Common myeloid progenitor, CD34-positive (primary cell): ENCODE measurements around the gene ERAP2.

Experiments
- CTCF ChIA-PET: fragments of 350-600 bp; sonication (Branson Sonifier 250); formaldehyde crosslinking; loops from one replicate; lab custom pipeline; 2021; ENCODE audit warnings: antibody characterized with exemption; lab: Charles Lee
- POLR2A ChIA-PET: fragments of 350-600 bp; sonication (Branson Sonifier 250); formaldehyde crosslinking; loops from one replicate; lab custom pipeline; 2021; ENCODE audit warnings: antibody characterized with exemption; lab: Charles Lee
- DNase-seq, 3 donors: peaks; one replicate each; pipeline versions ENCODE4 v3.0.0 to v3.0.0-alpha.2; 2013
- H3K27ac ChIP-seq, 2 experiments: 1 replicate in 1 of 2; 2 replicates in 1 of 2; pipeline ENCODE4 v1.7.0; 2013; ENCODE audit warnings: inconsistent platforms in 2 of 2, low read length in 2 of 2, mild to moderate bottlenecking in 2 of 2, low read depth in 1 of 2, moderate library complexity in 1 of 2; ENCODE audit not compliant: severe bottlenecking in 2 of 2, insufficient read depth in 1 of 2, poor library complexity in 1 of 2
- H3K27me3 ChIP-seq, 5 experiments: replicated peaks in 2 of 5; 1 replicate in 3 of 5; 2 replicates in 2 of 5; pipeline versions ENCODE4 v1.6.1 to v1.7.0; 2013; ENCODE audit warnings: low read length in 4 of 5, mild to moderate bottlenecking in 2 of 5, moderate library complexity in 2 of 5, inconsistent platforms in 1 of 5; ENCODE audit not compliant: insufficient read depth in 5 of 5, control insufficient read depth in 4 of 5
- H3K36me3 ChIP-seq, 4 experiments: 1 replicate in 2 of 4; 2 replicates in 2 of 4; pipeline versions ENCODE4 v1.6.1 to v1.7.0; 2013; ENCODE audit warnings: low read length in 3 of 4, control low read depth in 1 of 4, mild to moderate bottlenecking in 1 of 4; ENCODE audit not compliant: control insufficient read depth in 4 of 4, insufficient read depth in 4 of 4
- H3K4me1 ChIP-seq, 4 experiments: 1 replicate in 3 of 4; 2 replicates in 1 of 4; pipeline versions ENCODE4 v1.6.1 to v1.7.1; 2013; ENCODE audit warnings: low read length in 3 of 4, mild to moderate bottlenecking in 3 of 4, control low read depth in 1 of 4, inconsistent platforms in 1 of 4, moderate library complexity in 1 of 4; ENCODE audit not compliant: control insufficient read depth in 4 of 4, insufficient read depth in 4 of 4; ENCODE audit errors: control extremely low read depth in 1 of 4
- H3K4me3 ChIP-seq, 7 experiments: 1 replicate in 4 of 7; 2 replicates in 3 of 7; pipeline versions ENCODE4 v1.5.1 to v1.7.0; 2013; ENCODE audit warnings: mild to moderate bottlenecking in 7 of 7, low read length in 6 of 7, moderate library complexity in 6 of 7, inconsistent platforms in 2 of 7, low read depth in 2 of 7, control low read depth in 1 of 7; ENCODE audit not compliant: insufficient read depth in 4 of 7, control insufficient read depth in 1 of 7; ENCODE audit errors: extremely low read depth in 1 of 7
- H3K9me3 ChIP-seq, 5 experiments: 1 replicate in 4 of 5; 2 replicates in 1 of 5; pipeline versions ENCODE4 v1.6.1 to v1.7.1; 2013; ENCODE audit warnings: low read length in 4 of 5, mild to moderate bottlenecking in 2 of 5, inconsistent platforms in 1 of 5, low read depth in 1 of 5, moderate library complexity in 1 of 5; ENCODE audit not compliant: control insufficient read depth in 4 of 5, insufficient read depth in 2 of 5; ENCODE audit errors: control extremely low read depth in 1 of 5
- WGBS: methylation state at CpG from one replicate; pipeline ENCODE4 v1.1.5; 2013; ENCODE audit not compliant: insufficient coverage; 5-methylcytosine and 5-hydroxymethylcytosine counted together

Gene ERAP2

DNA sequence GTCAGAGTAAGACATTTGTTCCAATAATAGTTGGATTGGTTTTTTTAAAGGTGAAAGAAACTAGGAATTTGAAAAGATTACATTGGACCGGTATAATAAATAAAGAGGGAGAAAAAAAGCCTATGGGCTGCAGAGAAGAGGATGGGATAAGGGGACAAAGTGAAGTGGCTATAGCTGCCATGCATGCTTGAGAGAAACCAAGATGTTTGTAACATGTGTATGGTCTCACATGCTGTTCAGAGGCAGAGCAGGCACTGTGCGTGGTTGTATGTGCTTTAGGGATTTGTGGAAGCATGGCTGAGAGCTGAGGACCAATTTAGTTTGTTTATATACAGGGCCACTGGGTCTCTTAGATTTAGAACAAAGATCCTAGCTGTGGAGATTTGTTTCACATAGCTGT lies 92.3 kb downstream of the ERAP2 start:
- H3K36me3 ChIP-seq = peaks cover 0 to 12% (median 1%) of the 10 kb centered on the region in 4 experiments
- POLR2A ChIA-PET = interaction anchor here (0.7 kb wide), 1 partner anchor 20 kb away, joined by 3 read pairs; no protein-coding TSS in a partner anchor
- no peak overlapping the region for H3K4me3 ChIP-seq
- no peaks in the 10 kb centered on the region for H3K27me3 ChIP-seq
- no peak overlapping the region for H3K27ac ChIP-seq
- DNase-seq = no peak
- H3K4me1 ChIP-seq = peaks cover 3 to 21% (median 10%) of the 10 kb centered on the region in 4 experiments
- CTCF ChIA-PET = interaction anchor here (1.4 kb wide), 1 partner anchor 58 kb away, joined by 3 read pairs; no protein-coding TSS in a partner anchor
- WGBS = 100% methylated on average over 2 of the region's 2 CpGs
- peaks cover 0 to 5% (median 0%) of the 10 kb centered on the region in 5 experiments for H3K9me3 ChIP-seq
